Transverse colon (tissue), 4 donors: ENCODE results near the gene POC1A. TPM values are rescaled to one million over a fixed set of nuclear protein-coding genes. Genes with fewer than 3 reads are reported as not detected.

ENCODE experiments used
- DNase-seq: peaks from one replicate; pipeline ENCODE4 v3.0.0-alpha.2; 2019
- H3K27ac ChIP-seq, 4 donors: fragments of 200-600 bp; sonication (generic); 2 replicates each; pipeline ENCODE4 v1.5.1; 2016 to 2018; ENCODE audit warnings: inconsistent platforms in 4 of 4
- H3K27me3 ChIP-seq: fragments of 200-600 bp; sonication (generic); 2 replicates; pipeline ENCODE4 v1.5.1; 2017; ENCODE audit warnings: inconsistent platforms
- H3K36me3 ChIP-seq, 4 donors: fragments of 200-600 bp; sonication (generic); 2 replicates each; pipeline ENCODE4 v1.5.1; 2017 to 2019; ENCODE audit warnings: inconsistent platforms in 4 of 4
- H3K4me1 ChIP-seq, 4 donors: fragments of 200-600 bp; sonication (generic); 2 replicates each; pipeline ENCODE4 v1.5.1; 2017 to 2020; ENCODE audit warnings: inconsistent platforms in 4 of 4
- H3K4me3 ChIP-seq, 4 donors: fragments of 200-600 bp; sonication (generic); 1 replicate in 1 of 4; 2 replicates in 3 of 4; pipeline versions ENCODE4 v1.5.1 to v1.6.1; 2017 to 2019; ENCODE audit warnings: inconsistent platforms in 4 of 4
- H3K9me3 ChIP-seq, 2 donors: fragments of 200-600 bp; sonication (generic); 2 replicates each; pipeline ENCODE4 v1.5.1; 2017 to 2019; ENCODE audit warnings: inconsistent platforms in 2 of 2
- CTCF ChIP-seq, 5 experiments: fragments of 200-600 bp in 3 of 5; fragments of 450-650 bp in 2 of 5; sonication (generic) in 3 of 5; IDR thresholded peaks; 1 replicate in 2 of 5; 2 replicates in 3 of 5; pipeline ENCODE4 v1.5.1; 2016 to 2017; ENCODE audit warnings: antibody characterized with exemption in 5 of 5, inconsistent platforms in 3 of 5, mild to moderate bottlenecking in 2 of 5, moderate library complexity in 1 of 5
- EP300 ChIP-seq: sonication (generic); formaldehyde crosslinking; IDR thresholded peaks from one replicate; pipeline ENCODE4 v1.6.1; 2017; ENCODE audit warnings: antibody characterized with exemption, low read depth
- POLR2A ChIP-seq: fragments of 450-650 bp; IDR thresholded peaks from one replicate; pipeline ENCODE4 v1.6.1; 2016; ENCODE audit warnings: antibody characterized with exemption, mild to moderate bottlenecking, moderate library complexity
- POLR2AphosphoS5 ChIP-seq, 3 donors: sonication (generic); formaldehyde crosslinking; IDR thresholded peaks; one replicate each; pipeline ENCODE4 v1.6.1; 2016; ENCODE audit warnings: antibody characterized with exemption in 3 of 3
- WGBS, 2 donors: methylation state at CpG; one replicate each; pipeline ENCODE4 v1.1.5; 2018; ENCODE audit warnings: low coverage in 1 of 2; 5-methylcytosine and 5-hydroxymethylcytosine counted together
- in situ Hi-C, 4 donors: fragments of 200-750 bp; cut with MboI; loops; one replicate each; pipeline versions ENCODE4 v1.15.0 to v1.15.1; 2017; ENCODE audit warnings: low sequenced_read_pairs in 3 of 4, low pct_ligation_motif_present in 1 of 4, low pct_unique_long_range_greater_than_20kb in 1 of 4
- intact Hi-C: fragments of 100-400 bp; cut with DNase I; formaldehyde crosslinking; loops from one replicate; pipeline ENCODE4 v1.15.1; 2023; ENCODE audit warnings: low total_unique reads
- total RNA-seq, 4 donors: library from RNA; depleted of rRNA; stranded (reverse); fragments of >200 nt; gene quantifications; one replicate each; pipeline ENCODE4 v1.1.0, GENCODE V29; 2016

Gene POC1A
- total RNA-seq, 4 donors from 2014 or later: 0.80 to 3.1 (median 2.2) TPM; not detected in 1

- TF ChIP-seq POLR2A (no peak), POLR2AphosphoS5 (IDR thresholded peaks at IDR 0.05) (no peak), EP300 (no peak), CTCF (IDR thresholded peaks at IDR 0.05) (no peak)
- in situ Hi-C loops: no loop called here
- DNase-seq: no peak
- Histone ChIP-seq H3K27me3 (no peaks in the 10 kb centered on the region), H3K36me3 (no peaks in the 10 kb centered on the region), H3K27ac (no peak overlapping the region), H3K4me1 (peaks cover 0 to 12% (median 4%) of the 10 kb centered on the region in 4 donors), H3K9me3 (no peaks in the 10 kb centered on the region), H3K4me3 (no peak overlapping the region)
- intact Hi-C loops: no loop called here
- 80% methylated on average over 1 of the region's 1 CpG; no CpG with 5 or more reads in 1 of the 2 donors for WGBS, 2 donors
Measured at GRCh38 chr3:52092271-52092660, 62.0 kb downstream of the POC1A start.

DNA sequence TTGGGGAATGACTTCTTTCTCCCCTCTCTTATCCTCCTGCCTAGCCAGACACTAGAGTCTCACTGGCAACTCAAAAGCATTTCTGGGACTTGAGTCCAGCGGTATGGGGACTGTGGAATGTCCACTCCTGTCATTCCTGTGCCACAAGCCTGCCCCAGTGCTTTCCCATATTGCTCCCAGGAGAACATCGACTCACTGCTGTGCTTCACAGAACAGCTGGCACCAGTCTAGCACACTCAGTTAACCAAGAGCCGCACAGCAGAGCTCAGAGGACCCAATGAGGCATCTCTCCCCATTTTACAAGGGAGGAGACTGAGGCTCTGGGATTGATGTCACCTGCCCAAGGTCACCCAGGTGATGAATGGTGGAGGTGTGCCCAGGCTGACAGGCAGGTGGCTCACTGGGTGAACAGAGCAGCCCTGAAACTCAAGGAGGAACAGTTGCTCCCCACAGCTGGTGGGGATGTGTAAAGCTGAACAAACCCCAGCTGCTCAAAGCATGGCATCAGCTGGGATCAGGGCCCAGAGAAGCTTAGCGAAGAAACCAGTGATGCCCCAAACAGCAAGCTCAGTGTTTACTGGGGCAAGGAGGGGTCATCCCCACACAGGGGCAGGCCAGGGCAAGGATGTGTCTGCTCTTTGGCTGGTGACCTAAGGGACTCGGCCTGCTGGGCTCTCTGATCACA, 62.5 kb downstream of the POC1A start:
- Histone ChIP-seq H3K4me1 (peaks cover 0 to 12% (median 4%) of the 10 kb centered on the region in 4 donors), H3K36me3 (no peaks in the 10 kb centered on the region), H3K27ac (no peak overlapping the region), H3K9me3 (no peaks in the 10 kb centered on the region), H3K27me3 (no peaks in the 10 kb centered on the region), H3K4me3 (no peak overlapping the region)
- no peak for DNase-seq
- intact Hi-C loops (no loop called here), in situ Hi-C loops (no loop called here)
- 85% methylated on average over 4 of the region's 5 CpGs; no CpG with 5 or more reads in 1 of the 2 donors for WGBS, 2 donors
- TF ChIP-seq POLR2A: no peak
- TF ChIP-seq EP300: no peak
- no peak for TF ChIP-seq POLR2AphosphoS5 (IDR thresholded peaks at IDR 0.05)
- no peak for TF ChIP-seq CTCF (IDR thresholded peaks at IDR 0.05)

DNA sequence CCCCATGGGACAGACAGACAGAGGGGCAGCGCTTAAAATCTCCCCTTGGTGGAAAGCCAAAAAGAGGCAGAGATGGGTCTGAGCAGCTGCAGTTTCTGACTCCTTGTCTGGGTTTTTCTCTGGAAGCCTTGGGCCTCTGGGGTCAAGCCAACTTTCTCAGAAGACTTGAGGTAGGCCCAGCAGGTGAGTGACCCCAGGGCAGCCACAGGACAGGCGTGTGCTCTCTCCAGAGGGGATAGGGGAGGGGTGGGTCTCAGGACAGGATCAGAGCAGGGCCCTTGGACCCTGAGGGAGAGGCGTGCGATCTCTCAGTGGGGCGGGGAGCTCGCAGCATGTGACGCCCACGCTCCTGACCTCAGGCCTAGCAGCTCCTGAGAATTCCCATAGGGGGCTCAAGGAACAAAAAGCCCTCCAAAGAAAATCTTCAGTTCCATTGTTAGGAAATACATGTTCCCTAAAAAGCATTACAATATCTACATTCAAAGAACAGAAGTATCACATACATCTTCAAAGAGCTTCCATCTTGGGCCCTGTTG, 63.2 kb downstream of the POC1A start:
- in situ Hi-C loops (no loop called here), intact Hi-C loops (no loop called here)
- Histone ChIP-seq H3K4me1 (peaks cover 0 to 12% (median 4%) of the 10 kb centered on the region in 4 donors), H3K9me3 (no peaks in the 10 kb centered on the region), H3K36me3 (no peaks in the 10 kb centered on the region), H3K4me3 (no peak overlapping the region), H3K27ac (peak overlapping the region in 1 of 4 donors; percentile 38), H3K27me3 (no peaks in the 10 kb centered on the region)
- TF ChIP-seq POLR2A (no peak), EP300 (no peak), POLR2AphosphoS5 (IDR thresholded peaks at IDR 0.05) (no peak), CTCF (IDR thresholded peaks at IDR 0.05) (no peak)
- whole genome bisulfite sequencing, 2 donors: 95% methylated on average over 8 of the region's 8 CpGs; no CpG with 5 or more reads in 1 of the 2 donors
- DNase-seq: no peak

GRCh38 chr3:52090131-52090932, 63.9 kb downstream of the POC1A start:
- Histone ChIP-seq H3K27ac (peak overlapping the region; percentile 28 to 58 (median 37)), H3K4me3 (no peak overlapping the region), H3K4me1 (peaks cover 0 to 12% (median 4%) of the 10 kb centered on the region in 4 donors), H3K9me3 (no peaks in the 10 kb centered on the region), H3K27me3 (no peaks in the 10 kb centered on the region), H3K36me3 (no peaks in the 10 kb centered on the region)
- intact Hi-C loops: no loop called here
- DNase-seq: no peak
- in situ Hi-C loops: no loop called here
- TF ChIP-seq POLR2A (no peak), POLR2AphosphoS5 (IDR thresholded peaks at IDR 0.05) (no peak), EP300 (no peak), CTCF (IDR thresholded peaks at IDR 0.05) (no peak)
- WGBS, 2 donors: 84% methylated on average over 12 of the region's 12 CpGs; no CpG with 5 or more reads in 1 of the 2 donors
